ENCODE measurements around the gene ASPN.

ASPN gene

DNA sequence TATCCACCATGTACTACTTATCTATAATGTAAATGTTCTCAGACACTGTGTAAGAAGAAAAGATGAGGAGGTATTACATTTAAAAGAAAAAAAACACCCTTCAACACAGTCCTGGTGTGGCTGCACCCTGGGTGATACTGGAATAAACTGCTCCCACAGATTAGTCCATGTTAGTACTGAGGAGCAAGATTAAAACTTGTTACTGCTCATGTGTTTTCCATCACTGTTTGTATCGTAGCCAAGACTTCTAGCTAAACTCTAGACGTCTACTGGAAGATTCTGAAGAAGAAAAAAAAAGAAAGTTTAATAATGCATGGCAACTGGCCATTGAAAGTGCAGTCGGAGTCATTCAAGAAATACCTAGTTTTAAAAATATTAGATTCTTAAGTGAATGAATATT, at the start of gene ASPN:
Gene ASPN, minus strand, starts transcription at position 178 of the 400 bp plus-strand sequence.
- DNase-seq (ENCODE audit: low read depth in 2 of 2): no peak

GRCh38 chr9:92530893-92531292, 48.6 kb upstream of the ASPN start:
- DNase-seq (ENCODE audit: low read depth in 2 of 2): no peak

DNA sequence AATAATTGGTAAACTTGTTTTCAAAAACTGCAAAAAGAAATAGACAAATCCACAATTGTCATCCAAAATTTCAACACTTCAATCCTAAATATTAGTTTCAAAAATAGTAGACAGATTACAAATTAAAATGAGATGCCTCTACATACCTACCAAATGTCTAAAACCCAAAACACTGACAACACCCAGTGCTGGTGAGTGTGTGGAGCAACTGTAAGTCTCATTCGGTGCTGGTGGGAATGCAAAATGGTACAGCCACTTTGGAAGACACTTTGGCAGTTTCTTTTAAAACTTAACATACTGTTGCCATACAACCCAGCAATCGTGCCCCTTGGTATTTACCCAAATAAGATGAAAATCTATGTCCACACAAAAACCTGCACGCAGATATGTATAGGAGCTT, 46.8 kb upstream of the ASPN start:
- DNase-seq (ENCODE audit: low read depth in 2 of 2): no peak

DNA sequence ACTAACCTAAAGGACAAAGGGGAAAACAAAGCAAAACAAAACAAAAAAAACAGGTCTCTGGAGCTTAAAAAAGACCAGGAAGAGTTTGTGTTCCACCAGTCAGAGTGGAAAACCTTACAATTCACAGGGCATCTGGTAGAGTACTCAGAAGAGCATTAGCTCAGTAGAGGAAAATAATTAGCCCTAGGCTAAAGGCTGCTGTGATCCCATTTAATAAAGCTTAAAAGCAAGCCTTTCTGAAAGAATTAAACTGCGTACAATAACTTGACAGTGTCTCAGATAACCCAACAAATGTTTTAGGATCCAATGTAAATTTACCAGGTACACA, 46.2 kb upstream of the ASPN start:
- no peak for DNase-seq (ENCODE audit: low read depth in 2 of 2)

- no peak for DNase-seq (ENCODE audit: low read depth in 2 of 2)
These were observed 45.7 kb upstream of the ASPN start for GRCh38 chr9:92527832-92528521.

DNA sequence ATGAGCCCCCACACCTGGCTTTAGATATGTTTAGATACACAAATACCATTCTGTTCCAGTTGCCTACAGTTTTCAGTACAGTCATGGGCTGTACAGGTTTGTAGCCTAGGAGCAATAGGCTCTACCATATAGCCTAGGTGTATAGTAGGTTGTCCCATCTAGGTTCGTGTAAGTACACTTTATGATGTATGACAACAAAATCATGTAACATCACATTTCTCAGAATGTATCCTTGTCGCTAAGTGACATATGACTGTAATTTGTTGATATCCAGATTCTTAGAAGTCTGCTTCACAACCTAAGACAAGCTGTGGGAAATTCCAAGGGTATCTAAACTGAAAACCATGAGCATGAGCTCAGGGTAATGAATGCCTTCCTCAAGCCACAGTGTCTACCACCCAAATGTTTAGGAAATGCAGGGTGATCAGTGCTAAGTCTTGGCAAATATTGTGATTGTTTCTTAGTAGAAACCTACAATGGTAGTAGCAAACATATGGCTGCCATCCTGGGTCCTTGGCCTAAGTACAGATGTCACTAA, 45.1 kb upstream of the ASPN start:
- no peak for DNase-seq (ENCODE audit: low read depth in 2 of 2)

GRCh38 chr9:92525306-92525705, 43.0 kb upstream of the ASPN start:
- no peak for DNase-seq (ENCODE audit: low read depth in 2 of 2)

- DNase-seq (ENCODE audit: low read depth in 2 of 2): no peak
These were observed 42.6 kb upstream of the ASPN start for GRCh38 chr9:92524881-92525280.

- DNase-seq (ENCODE audit: low read depth in 2 of 2): no peak
These were observed 41.0 kb upstream of the ASPN start for GRCh38 chr9:92522983-92523970.

DNA sequence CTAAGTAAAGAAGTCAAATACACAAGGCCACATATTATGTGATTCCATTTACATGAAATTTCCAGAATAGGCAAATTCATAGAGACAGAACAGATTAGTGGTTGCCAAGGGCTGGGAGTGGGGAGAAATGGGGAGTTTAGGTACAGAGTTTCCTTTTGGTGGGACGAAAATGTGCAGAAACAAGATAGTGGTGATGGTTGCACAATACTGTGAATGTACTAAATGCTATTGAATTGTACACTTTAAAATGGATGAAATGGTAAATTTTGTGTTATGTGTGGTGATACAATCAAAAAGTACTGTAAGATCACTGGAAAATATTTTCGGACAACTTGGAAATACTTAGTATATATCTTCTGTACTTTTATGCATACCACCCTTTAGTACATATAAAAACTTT, 38.5 kb upstream of the ASPN start:
- DNase-seq (ENCODE audit: low read depth in 2 of 2): no peak

- DNase-seq (ENCODE audit: low read depth in 2 of 2): no peak
These were observed 35.9 kb upstream of the ASPN start for GRCh38 chr9:92518199-92518598.

GRCh38 chr9:92517046-92517445, 34.7 kb upstream of the ASPN start:
- no peak for DNase-seq (ENCODE audit: low read depth in 2 of 2)

- DNase-seq (ENCODE audit: low read depth in 2 of 2): no peak
These were observed 34.2 kb upstream of the ASPN start for GRCh38 chr9:92516521-92516920.

- DNase-seq (ENCODE audit: low read depth in 2 of 2): no peak
These were observed 32.3 kb upstream of the ASPN start for GRCh38 chr9:92514635-92515034.

DNA sequence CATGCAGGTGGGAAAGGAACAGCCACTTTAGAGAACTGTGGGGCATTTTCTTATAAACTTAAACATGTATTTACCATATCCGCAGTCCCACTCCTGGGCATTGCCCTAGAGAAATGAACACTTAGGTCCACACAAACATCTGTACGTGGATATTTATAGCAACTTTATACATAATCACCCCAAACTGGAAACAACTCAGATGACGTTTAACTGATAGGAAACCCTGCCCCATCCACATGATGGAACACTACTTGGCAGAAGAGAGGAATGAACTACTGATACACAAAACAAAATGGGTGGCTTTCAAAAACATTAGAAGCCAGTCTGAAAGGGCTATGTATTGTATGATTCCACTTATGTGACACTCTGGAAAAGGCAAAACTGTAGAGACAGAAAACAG, 31.0 kb upstream of the ASPN start:
- DNase-seq (ENCODE audit: low read depth in 2 of 2): no peak

DNA sequence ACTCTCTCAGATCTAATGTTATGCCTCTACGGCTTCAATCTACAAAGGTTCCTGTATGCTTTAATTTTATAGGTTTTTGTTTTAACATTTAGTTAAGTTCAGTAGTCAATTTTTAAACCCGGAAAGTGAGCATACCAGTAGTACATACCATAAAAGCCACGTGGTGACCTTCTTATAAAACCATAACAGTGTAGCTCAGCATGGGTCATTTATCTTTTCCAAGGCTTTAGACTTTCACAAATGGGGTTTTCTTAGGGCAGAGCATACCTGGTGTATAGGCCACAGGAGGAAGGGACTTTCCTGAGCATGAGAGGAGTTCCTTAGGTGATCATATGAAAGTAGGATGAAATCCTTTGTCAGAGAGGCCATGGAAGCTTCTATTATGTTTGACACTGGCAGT, 30.3 kb upstream of the ASPN start:
- no peak for DNase-seq (ENCODE audit: low read depth in 2 of 2)

DNA sequence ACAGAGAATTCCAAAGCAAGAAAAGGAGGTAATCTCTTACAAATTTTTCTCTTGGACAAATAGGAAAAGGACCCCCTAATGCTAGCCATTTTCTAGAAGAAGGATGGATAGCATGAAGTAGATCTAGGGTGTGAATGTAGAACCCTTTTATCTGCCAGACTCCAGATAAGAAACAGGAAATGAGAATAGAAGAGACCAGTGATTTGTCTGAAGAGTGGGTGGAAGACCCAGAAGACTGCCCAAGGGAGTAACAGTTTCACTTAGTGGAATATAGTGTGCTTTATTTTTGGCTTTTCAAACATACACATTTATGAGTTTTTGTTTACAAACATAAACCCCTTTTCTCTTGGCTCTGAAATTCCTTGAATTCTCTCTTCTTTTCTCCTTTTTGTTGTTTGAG, 28.4 kb upstream of the ASPN start:
- DNase-seq (ENCODE audit: low read depth in 2 of 2): no peak

- DNase-seq (ENCODE audit: low read depth in 2 of 2): no peak
These were observed 26.7 kb upstream of the ASPN start for GRCh38 chr9:92509050-92509449.

DNA sequence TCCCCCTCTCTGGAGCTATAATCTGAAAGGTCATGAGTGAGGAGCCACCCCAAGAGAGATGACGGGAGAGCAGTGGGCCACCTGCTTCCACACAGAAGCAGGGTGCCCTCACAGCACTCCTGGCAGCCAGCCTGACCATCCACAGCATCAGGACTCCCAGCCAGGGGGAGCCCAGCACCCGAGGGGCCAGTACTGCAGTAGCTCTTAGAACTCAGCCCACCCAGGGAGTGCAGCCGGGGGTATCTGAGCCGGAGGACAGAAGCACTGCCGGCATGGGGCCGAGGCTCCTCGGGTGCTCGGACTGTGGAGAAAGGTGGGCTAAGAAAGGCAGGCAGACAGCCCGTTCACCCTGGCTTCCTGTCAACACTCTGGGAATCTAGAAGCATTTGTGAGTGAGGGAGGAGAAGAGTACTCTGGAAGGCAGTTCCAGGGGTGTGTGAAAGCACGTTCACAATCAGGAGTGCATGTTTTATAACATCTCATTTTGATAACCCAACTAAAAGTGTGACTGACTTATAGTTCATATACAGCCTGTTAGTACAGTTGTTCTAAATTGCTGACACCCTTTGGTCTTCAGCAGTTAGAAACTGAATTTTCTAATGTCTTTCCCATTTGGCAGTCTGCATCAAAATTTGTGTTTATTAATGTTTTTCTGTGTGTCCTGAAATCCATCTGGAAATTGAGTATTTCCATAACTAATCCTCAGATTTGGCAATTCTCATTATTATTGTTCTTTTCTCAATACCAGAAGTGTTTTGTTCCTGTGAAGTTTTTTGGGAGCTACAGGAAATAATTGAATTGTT, 25.9 kb upstream of the ASPN start:
- DNase-seq (ENCODE audit: low read depth in 2 of 2): no peak

GRCh38 chr9:92507496-92507895, 25.2 kb upstream of the ASPN start:
- no peak for DNase-seq (ENCODE audit: low read depth in 2 of 2)

DNA sequence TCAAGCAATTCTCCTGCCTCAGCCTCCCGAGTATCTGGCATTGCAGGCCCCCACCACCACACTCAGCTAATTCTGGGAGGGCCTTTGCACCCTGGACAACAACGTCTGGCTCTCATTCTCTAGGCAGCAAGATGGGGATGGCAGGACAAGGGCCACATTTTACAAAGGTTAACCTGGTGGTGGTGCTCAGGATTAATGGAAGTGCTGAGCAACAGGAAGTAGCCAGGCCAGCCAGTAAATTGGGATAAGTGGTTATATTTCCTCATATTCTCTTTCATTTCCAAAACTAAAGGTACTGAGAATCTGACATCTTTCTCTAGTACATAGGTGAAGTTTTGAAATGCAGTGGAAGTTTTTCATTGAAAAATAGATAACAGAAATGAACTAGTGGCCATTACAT, 24.7 kb upstream of the ASPN start:
- DNase-seq (ENCODE audit: low read depth in 2 of 2): no peak

- no peak for DNase-seq (ENCODE audit: low read depth in 2 of 2)
These were observed 24.0 kb upstream of the ASPN start for GRCh38 chr9:92506184-92506857.

All from stimulated activated CD4-positive, alpha-beta T cell treated with anti-CD3 and anti-CD28 coated beads, Interleukin-15, amount 100 ng/mL, for 48 hours (primary cell).